Embryonic facial prominence (tissue), 1 donor: Measurements from ENCODE around the gene FAM181A.

Source experiments
- DNase-seq: peaks from one replicate; pipeline ENCODE4 v3.0.0-alpha.2; 2016; ENCODE audit errors: extremely low spot score

Gene FAM181A

GRCh38 chr14:93903342-93904184, 23.6 kb upstream of the FAM181A start:
- no peak for DNase-seq

GRCh38 chr14:93905623-93906022, 21.5 kb upstream of the FAM181A start:
- no peak for DNase-seq

GRCh38 chr14:93906341-93907329, 20.5 kb upstream of the FAM181A start:
- DNase-seq, result no peak

GRCh38 chr14:93909429-93910128, 17.6 kb upstream of the FAM181A start:
- no peak for DNase-seq

GRCh38 chr14:93911975-93912615, 15.0 kb upstream of the FAM181A start:
- DNase-seq, result no peak

GRCh38 chr14:93912782-93913181, 14.4 kb upstream of the FAM181A start:
- no peak for DNase-seq

GRCh38 chr14:93914278-93914677, 12.9 kb upstream of the FAM181A start:
- no peak for DNase-seq

GRCh38 chr14:93915070-93915705, 12.0 kb upstream of the FAM181A start:
- no peak for DNase-seq

- DNase-seq, result no peak
Observed at GRCh38 chr14:93915800-93916199, 11.3 kb upstream of the FAM181A start.

- DNase-seq, result no peak
Observed at GRCh38 chr14:93916498-93916897, 10.6 kb upstream of the FAM181A start.

GRCh38 chr14:93917141-93917540, 10.0 kb upstream of the FAM181A start:
- no peak for DNase-seq

GRCh38 chr14:93921001-93921806, 5.9 kb upstream of the FAM181A start:
- no peak for DNase-seq

GRCh38 chr14:93923626-93924025, 3.5 kb upstream of the FAM181A start:
- DNase-seq, result no peak

- no peak for DNase-seq
Observed at GRCh38 chr14:93924592-93925355, 2.4 kb upstream of the FAM181A start.

- no peak for DNase-seq
Observed at GRCh38 chr14:93925374-93925895, 1.7 kb upstream of the FAM181A start.

GRCh38 chr14:93926245-93926872, 785 bp upstream of the FAM181A start:
- DNase-seq, result no peak

- no peak for DNase-seq
Observed at GRCh38 chr14:93927800-93928145, 629 bp downstream of the FAM181A start.

GRCh38 chr14:93928184-93929047, 1.3 kb downstream of the FAM181A start:
- DNase-seq, result no peak
